Raji (cell line): ENCODE data around the gene LHX6.

ENCODE experiments used
- POLR2A ChIP-seq: IDR thresholded peaks from 2 replicates; pipeline ENCODE4 v1.6.1; 2011; ENCODE audit warnings: low read depth, low read length, control low read depth; ENCODE audit not compliant: insufficient read depth

LHX6 gene

DNA sequence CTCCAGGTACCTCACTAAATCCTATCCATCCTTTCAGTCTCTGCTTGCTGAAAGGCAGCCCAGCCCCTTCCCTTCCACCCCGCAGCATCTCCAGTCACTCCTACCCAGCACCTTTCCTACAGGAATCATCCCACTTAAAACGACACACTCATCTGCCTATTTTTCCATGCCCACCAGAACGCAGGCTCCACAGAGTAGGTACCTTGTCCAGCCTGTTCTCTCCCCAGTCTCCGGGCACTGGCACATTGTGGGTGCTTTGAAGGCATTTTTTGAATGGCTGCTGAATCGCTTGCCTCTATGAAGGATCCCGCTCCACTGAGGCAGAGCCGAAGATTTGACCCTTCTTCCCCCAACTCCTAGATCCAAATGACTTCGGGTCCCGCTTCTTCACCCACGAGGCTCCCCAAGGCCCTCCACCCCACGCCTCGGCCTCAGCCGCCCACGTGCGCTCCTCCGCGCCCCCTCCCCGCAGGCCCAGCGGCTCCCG is 15.6 kb downstream of the LHX6 start:
- TF ChIP-seq POLR2A: no peak

DNA sequence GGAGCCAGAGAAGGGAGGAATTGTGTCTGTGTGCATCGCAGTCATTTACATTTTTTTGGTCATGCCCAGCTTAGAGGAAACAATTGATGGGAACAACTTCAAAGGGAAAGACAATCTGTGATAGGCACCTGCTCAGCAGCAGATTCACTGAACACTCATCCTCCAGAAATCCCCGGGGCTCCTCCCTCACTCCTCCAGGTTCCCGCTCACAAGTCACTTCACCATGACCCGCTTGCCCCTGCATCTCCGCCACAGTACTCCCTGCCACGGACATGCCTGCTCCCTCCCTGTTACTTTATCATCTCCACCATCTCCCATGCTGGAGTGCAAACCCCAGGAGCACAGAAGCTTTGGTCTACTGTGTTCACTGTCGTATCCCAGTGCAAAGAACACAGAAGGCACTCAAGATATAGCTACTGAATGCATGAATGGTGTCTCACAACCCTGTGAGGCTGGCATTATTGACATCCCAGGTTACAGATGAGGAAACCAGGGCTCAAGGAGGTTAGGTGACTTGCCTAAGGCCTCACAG is 16.2 kb downstream of the LHX6 start:
- TF ChIP-seq POLR2A: no peak

DNA sequence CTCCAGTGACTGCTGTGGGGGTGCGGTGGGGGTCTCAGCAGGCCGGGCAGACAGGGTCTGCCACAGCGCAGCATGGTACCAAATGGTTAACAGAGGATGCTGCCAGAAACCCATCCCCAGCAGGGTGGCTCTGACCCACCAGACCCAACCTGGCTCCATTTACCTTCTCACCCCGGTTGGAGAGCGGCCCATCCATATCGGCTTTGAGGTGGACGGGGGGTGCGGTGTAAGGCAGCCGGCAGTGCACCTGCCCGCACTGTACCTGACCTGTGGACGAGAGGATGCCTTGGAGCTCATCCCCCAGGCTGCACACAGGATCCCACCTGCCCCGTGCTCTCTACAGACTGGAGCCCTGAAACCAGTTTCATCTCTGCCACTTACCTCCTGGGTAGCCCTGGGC is 19.3 kb downstream of the LHX6 start:
- no peak for TF ChIP-seq POLR2A

DNA sequence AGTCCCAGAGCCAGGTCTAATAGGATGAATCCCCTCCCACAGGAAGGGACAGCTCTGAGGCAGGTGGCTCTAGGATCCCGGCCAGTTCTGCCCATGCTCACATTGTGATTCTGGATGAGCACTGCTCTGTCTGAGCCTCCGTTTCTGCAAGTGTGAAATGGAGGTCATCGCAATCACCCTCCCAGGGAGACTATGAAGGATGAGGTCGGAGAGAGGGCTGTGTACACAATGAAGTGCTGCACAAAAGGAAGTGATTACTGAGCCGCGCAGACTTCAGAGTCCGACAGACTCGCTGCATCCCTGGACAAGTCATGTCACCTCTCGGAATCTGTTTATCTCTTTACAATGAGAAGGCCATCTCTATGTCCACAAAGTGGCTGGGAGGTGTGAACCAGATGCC is 21.7 kb downstream of the LHX6 start:
- no peak for TF ChIP-seq POLR2A

DNA sequence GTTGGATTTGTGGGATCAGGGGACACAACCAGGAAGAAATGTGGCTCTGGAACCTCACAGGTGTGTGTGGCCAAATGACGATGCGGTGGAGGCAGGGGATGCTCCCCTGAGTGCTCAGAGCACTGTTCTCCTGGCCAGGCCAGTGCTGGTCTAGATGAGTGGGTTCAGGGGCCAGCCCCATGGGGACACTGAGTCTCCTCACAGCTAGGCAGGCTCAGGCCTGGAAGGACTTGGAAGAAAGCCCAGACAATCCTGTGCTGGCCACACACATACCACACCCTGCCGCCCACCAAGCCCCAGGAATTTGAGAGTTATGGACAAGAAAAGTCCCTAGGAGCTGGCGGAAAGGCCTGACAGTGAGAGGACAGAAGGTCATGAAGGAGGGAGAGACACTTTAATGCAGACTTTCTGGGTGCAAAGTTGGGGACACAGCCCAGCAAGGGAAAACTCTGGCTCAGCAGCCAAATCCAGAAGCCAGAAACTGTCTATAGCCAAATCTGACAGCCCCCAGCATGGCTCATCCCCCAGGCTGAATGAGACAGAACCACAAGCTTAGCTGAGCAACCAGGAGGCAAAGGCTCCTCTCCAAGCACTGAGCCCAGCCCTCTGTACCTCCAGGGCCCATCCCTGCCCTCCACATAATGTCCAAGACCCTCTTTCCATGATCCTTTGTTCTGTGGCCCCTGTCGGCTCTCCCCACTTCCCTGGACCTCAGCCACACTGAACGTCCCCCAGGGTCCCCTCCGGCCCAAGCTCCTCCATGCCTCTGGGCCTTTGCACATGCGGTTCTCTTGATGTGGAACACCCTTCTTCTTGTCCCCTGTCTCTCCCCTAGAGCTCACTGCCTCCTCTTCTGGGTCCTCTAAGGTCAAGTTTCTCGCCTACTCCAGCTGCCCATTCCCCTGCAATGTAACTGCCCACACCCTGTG is 22.4 kb downstream of the LHX6 start:
- no peak for TF ChIP-seq POLR2A

DNA sequence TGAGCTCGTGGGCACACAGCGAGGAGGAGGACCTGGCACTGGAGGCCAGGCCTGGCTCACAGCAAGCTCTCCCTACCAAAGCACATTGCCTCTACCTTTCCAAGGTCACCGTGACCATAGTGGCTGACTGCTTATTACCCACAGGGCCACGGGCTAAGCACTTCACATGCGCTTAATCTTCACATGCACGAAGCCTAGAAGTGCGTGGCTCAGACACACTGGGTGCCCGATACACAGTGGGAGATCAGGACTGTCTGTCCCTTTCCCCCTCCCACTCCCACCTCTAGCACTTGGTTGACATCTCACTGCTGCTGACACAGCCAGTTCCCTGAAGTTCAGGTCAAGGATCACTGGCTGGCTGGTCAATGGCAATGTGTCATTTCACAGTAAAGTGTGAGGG is 23.6 kb downstream of the LHX6 start:
- no peak for TF ChIP-seq POLR2A

DNA sequence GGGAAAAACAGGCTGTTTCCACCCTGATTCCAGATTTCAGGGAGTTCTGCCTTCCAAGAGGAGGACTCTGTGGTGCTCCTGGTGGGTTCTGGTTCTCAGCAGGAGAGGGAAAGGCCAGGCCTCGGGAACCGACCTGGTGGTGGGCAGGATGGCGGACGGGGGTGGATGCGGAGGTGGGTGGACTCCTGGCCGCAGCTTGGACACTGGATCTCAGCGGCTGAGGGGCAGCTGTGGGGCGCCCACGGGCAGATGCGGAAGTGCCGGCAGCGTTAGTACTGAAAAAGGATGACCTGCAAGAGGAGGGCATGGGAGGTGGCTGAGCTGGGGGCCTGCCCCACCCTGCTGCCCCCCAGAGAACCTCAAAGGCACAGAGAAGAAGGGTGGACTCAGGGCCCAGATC is 24.3 kb downstream of the LHX6 start:
- no peak for TF ChIP-seq POLR2A

DNA sequence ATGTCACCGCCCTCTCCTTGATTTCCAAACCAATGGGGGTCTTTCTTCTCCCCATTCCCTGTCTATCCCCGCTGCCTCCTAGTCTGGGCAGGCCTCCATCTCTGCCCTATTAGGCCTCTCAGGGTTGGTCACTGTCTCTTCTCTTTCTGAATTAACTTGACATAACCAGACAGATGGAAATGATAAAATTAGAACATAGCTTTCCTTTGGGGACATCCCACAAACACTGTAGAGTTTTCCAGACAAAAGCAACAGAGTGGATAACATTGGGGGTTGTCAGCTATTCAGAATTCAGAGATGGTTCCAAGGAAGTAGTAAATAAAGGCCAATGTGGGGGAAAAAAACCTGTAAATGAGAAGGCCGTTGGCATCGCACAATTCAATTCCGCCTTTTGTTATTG is 24.7 kb downstream of the LHX6 start:
- no peak for TF ChIP-seq POLR2A

DNA sequence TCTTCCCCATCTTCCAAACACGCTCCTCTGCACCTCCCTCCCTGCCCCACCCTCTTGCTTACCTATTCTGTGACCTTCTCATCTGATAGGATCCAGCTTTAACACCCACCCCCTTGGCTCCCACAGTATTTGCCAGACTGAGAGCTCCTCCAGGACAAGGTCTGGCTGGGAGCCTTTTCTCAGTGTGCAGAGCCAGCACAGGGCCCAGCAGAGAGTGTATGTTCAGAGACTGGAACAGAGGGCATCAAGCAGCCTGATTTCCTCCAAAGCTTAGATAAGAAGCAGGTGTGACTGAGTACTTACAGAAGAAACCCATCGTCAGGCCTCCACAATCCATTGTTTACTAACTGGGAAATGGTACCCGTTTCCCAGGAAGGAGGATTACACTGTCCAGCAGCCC is 26.6 kb downstream of the LHX6 start:
- no peak for TF ChIP-seq POLR2A

DNA sequence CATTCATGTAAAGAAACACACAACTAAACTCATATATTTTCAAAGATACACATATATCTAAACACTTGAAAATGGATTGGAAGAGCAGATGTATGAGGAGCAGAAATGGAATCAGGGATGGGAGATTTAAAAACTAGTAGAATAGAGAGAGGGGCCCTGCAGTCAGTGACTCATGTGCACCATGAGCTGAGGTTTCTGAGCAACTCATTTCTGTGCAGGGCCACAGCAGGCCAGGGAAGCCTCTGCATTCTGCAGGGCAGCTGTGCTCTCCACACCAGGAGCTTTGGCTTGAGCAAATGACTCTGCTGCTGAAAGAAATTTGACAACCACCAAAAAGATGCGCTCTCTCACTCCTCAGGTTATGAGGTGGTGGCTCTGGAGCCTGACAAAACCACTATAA is 27.1 kb downstream of the LHX6 start:
- no peak for TF ChIP-seq POLR2A

DNA sequence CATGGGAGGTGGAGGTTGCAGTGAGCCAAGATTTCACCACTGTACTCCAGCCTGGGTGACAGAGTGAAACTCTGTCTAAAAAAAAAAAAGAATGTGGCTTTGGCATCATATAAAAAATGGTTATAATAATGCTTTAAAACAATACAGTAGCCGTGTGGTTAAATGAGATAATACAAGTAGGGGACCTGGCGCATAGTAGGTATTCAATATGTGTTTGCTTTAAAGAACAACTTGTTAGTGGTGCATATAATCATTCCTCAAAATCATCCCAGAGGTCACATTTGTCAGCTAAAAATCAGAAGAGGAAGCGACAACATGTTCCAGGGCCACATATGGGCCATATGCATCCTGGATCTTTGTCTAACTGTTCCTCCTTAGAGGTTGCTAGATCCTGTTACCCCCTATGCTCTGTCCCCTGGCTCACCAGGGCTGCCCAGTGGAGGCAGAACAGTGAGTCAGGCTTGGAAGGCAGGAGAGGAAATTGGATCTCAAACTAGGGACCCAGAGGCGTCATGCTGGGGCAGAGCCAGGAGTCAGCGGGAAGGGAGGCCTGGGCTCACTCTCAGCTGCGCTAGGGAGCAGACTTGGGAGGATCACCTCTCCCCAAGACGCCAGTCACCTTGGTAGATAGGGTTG is 27.7 kb downstream of the LHX6 start:
- TF ChIP-seq POLR2A: no peak

DNA sequence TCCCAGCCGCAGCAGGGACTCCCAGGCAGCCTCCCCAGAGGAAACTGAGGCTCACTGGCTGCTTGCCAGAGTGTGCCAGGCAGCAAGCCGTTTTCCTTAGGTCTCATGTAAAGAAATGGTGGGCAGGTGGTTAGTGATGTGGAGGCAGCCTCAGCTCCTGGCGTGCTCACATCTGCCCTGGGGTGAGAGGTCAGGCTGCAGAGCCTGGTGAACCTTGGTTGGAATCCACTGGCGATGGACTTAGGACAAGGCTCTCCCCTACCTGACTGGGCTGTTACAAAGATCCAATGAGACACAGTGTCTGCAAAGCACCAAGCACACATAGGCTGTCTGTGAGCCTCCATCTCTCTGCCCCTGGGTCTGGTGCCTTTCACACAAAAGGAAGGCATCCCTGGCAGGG is 30.9 kb downstream of the LHX6 start:
- TF ChIP-seq POLR2A: no peak

DNA sequence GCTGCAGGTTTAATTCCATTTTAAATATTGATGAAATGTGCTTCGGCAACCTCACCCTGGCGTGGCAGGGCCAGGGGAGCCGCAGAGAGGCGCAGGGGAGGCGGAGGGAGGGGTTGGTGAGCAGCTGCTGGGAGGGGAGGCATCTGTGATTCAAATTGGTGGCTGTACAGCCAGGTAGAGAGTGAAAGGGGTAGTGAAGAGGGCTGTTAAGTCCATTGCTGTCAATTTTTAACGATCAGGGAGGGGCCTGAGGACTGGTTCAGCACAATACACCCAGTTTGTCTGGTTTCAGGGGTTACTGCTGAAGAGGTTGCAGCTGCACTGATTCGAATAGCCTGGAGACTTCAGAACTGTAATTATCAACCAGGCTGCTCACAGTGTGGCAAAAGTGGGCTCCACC is 31.3 kb downstream of the LHX6 start:
- TF ChIP-seq POLR2A: no peak

DNA sequence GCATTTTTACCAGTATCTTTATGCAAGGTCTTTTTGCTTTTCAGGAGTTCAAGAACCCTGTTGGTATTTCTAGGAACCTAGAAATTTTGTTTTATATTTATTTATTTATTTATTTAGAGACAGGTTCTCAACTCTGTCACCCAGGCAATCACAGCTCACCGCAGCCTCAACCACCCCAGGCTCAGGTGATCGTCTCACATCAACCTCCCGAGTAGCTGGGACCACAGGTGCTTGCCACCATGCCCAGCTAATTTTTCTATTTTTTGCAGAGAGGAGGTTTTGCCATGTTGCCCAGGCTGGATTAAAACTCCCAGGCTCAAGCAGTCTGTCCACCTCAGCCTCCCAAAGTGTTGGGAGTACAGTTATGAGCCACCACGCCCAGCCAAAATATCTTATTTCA is 32.9 kb downstream of the LHX6 start:
- no peak for TF ChIP-seq POLR2A

DNA sequence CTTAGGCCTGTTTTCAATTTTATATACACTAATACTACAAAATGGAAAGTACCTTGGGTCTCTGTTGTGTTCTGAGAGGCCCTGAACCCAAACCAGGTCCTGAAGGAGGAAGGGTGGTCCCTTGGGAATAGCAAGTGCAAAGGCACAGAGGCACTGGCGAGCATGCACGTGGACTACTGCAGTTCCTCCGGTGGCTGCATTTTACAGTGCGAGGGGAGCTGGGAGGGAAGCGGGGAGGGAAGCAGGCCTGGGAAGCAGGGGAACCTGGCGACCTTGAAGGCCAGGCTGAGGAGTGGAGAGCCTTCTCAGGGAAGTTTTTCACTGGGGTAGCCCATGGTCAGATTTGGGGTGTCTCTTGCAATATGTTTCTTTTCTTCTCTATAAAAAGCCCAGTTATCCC is 35.1 kb downstream of the LHX6 start:
- no peak for TF ChIP-seq POLR2A

DNA sequence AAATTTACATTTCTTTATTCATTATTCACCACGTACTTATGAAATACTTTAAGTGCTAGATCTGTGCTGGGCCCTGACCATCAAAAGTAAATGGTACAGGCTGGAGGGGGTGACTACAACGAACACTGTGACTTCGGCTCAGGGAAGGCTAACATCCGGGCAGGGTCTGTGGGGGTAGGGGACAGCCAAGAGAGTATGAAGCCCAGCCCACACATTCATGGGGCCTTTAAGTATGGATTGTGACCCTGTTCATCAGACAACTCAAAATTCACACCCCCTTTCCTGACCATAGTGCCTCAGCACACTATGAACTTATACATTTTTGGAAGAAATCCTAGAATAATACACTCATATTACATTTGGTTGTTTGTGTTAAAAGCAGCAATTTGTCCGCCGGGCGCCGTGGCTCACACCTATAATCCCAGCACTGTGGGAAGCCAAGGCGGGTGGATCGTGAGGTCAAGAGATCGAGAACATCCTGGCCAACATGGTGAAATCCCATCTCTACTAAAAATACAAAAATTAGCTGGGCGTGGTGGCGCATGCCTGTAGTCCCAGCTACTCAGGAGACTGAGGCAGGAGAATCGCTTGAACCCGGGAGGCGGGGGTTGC is 35.7 kb downstream of the LHX6 start:
- TF ChIP-seq POLR2A: no peak
